ENCODE measurements around the gene RLF. TPM values are rescaled to one million over a fixed set of nuclear protein-coding genes. Genes with fewer than 3 reads are reported as not detected.
A peak's percentile ranks its signal among the peaks of the same experiment; 100 is the strongest.

Gene RLF
- total RNA-seq, 1 donor from 2014 or later: 14.0 TPM

- Mint-ChIP-seq H3K36me3 (ENCODE audit: unreplicated experiment) (peaks cover 39% of the 10 kb centered on the region), H3K9me3 (ENCODE audit: unreplicated experiment) (no peaks in the 10 kb centered on the region), H3K4me1 (ENCODE audit: unreplicated experiment) (no peaks in the 10 kb centered on the region), H3K4me3 (ENCODE audit: unreplicated experiment) (no peak overlapping the region), H3K27me3 (ENCODE audit: unreplicated experiment) (no peaks in the 10 kb centered on the region), H3K27ac (ENCODE audit: unreplicated experiment) (no peak overlapping the region)
- peak; percentile 36 for DNase-seq (ENCODE audit: extremely low spot score, unreplicated experiment)
- no peak for TF ChIP-seq CTCF (IDR thresholded peaks at IDR 0.05)
Measured at GRCh38 chr1:40276122-40276521, 114.9 kb downstream of the RLF start.

- no peak for DNase-seq (ENCODE audit: extremely low spot score, unreplicated experiment)
- Mint-ChIP-seq H3K9me3 (ENCODE audit: unreplicated experiment) (no peaks in the 10 kb centered on the region), H3K4me3 (ENCODE audit: unreplicated experiment) (no peak overlapping the region), H3K4me1 (ENCODE audit: unreplicated experiment) (no peaks in the 10 kb centered on the region), H3K36me3 (ENCODE audit: unreplicated experiment) (peaks cover 37% of the 10 kb centered on the region), H3K27ac (ENCODE audit: unreplicated experiment) (no peak overlapping the region), H3K27me3 (ENCODE audit: unreplicated experiment) (no peaks in the 10 kb centered on the region)
- no peak for TF ChIP-seq CTCF (IDR thresholded peaks at IDR 0.05)
Measured at GRCh38 chr1:40281853-40282252, 120.7 kb downstream of the RLF start.

Other genes starting within 250 kb of the RLF start
- 0.60 and 0.81 TPM in 2 replicates for gene MFSD2A, start 206.2 kb upstream of the RLF start, total RNA-seq
- 367 and 376 TPM in 2 replicates for gene CAP1, start 120.7 kb upstream of the RLF start, total RNA-seq
- 62.6 and 72.1 TPM in 2 replicates for gene PPT1, start 64.1 kb upstream of the RLF start, total RNA-seq
- gene TMCO2, start 86.5 kb downstream of the RLF start, total RNA-seq: not detected in 2 replicates
- gene ZMPSTE24, start 96.8 kb downstream of the RLF start, total RNA-seq: 41.2 and 43.4 TPM in 2 replicates
- 2.1 and 2.7 TPM in 2 replicates for gene COL9A2, start 155.9 kb downstream of the RLF start, total RNA-seq
- gene SMAP2, start 212.3 kb downstream of the RLF start, total RNA-seq: 12.7 TPM in 2 replicates

Measured in osteocyte (in vitro differentiated cells).